GM23248 (cell line): ENCODE measurements around the gene SCNN1A.

ENCODE experiments used
- EZH2 ChIP-seq: fragments of 200-600 bp; sonication (generic); IDR thresholded peaks from 2 replicates; pipeline ENCODE4 v1.6.1; 2018; ENCODE audit warnings: antibody characterized with exemption, mild to moderate bottlenecking; ENCODE audit not compliant: insufficient read depth, poor library complexity, severe bottlenecking
- EZH2phosphoT487 ChIP-seq: fragments of 200-600 bp; sonication (generic); IDR thresholded peaks from 2 replicates; pipeline ENCODE4 v1.6.1; 2018; ENCODE audit warnings: antibody characterized with exemption, moderate library complexity, mild to moderate bottlenecking, low read depth; ENCODE audit not compliant: insufficient read depth

- TF ChIP-seq EZH2: no peak
- no peak for TF ChIP-seq EZH2phosphoT487
These were observed 5.3 kb downstream of the SCNN1A start for GRCh38 chr12:6369916-6370575.
